Measurements from ENCODE around the gene ZBED6.

The ZBED6 gene

GRCh38 chr1:203835476-203835875 is 40.1 kb downstream of the ZBED6 start:
- H3K4me3 ChIP-seq (replicated peaks; ENCODE audit: low read depth, low read length) = no peak overlapping the region
- no peak for DNase-seq (ENCODE audit: low read depth)
- peak; percentile 4 for TF ChIP-seq CTCF (IDR thresholded peaks at IDR 0.05; ENCODE audit: low read length, missing control alignments)

GRCh38 chr1:203839081-203839480 is 43.7 kb downstream of the ZBED6 start:
- TF ChIP-seq CTCF (IDR thresholded peaks at IDR 0.05; ENCODE audit: low read length, missing control alignments) = no peak
- DNase-seq (ENCODE audit: low read depth) = peak; percentile 87
- no peak overlapping the region for H3K4me3 ChIP-seq (replicated peaks; ENCODE audit: low read depth, low read length)

GRCh38 chr1:203840208-203840808 is 44.9 kb downstream of the ZBED6 start:
- TF ChIP-seq CTCF (IDR thresholded peaks at IDR 0.05; ENCODE audit: low read length, missing control alignments) = no peak
- no peak for DNase-seq (ENCODE audit: low read depth)
- H3K4me3 ChIP-seq (replicated peaks; ENCODE audit: low read depth, low read length) = no peak overlapping the region

- DNase-seq (ENCODE audit: low read depth) = no peak
- no peak for TF ChIP-seq CTCF (IDR thresholded peaks at IDR 0.05; ENCODE audit: low read length, missing control alignments)
- no peak overlapping the region for H3K4me3 ChIP-seq (replicated peaks; ENCODE audit: low read depth, low read length)
These were observed 47.1 kb downstream of the ZBED6 start for GRCh38 chr1:203842559-203842876.

- no peak for TF ChIP-seq CTCF (IDR thresholded peaks at IDR 0.05; ENCODE audit: low read length, missing control alignments)
- H3K4me3 ChIP-seq (replicated peaks; ENCODE audit: low read depth, low read length) = no peak overlapping the region
- no peak for DNase-seq (ENCODE audit: low read depth)
These were observed 48.0 kb downstream of the ZBED6 start for GRCh38 chr1:203843435-203843834.
